Measurements from ENCODE around the gene PIK3R4.

PIK3R4 gene

GRCh38 chr3:130746246-130747039 lies at the start of gene PIK3R4:
TSS of gene PIK3R4 (minus strand) at chr3:130746829. CDS start at chr3:130745218, 1,611 bp downstream.
- peak; percentile 82 to 99 for DNase-seq

GRCh38 chr3:130795396-130795795 lies 48.8 kb upstream of the PIK3R4 start:
- no peak for DNase-seq

- no peak for DNase-seq
Observed at GRCh38 chr3:130792246-130792645, 45.6 kb upstream of the PIK3R4 start.

GRCh38 chr3:130789782-130790322 lies 43.2 kb upstream of the PIK3R4 start:
- DNase-seq: no peak

- DNase-seq: no peak
Observed at GRCh38 chr3:130787422-130788068, 40.9 kb upstream of the PIK3R4 start.

GRCh38 chr3:130786306-130786705 lies 39.7 kb upstream of the PIK3R4 start:
- no peak for DNase-seq

- DNase-seq: no peak
Observed at GRCh38 chr3:130783629-130784028, 37.0 kb upstream of the PIK3R4 start.

- no peak for DNase-seq
Observed at GRCh38 chr3:130779486-130779885, 32.9 kb upstream of the PIK3R4 start.

- DNase-seq: no peak
Observed at GRCh38 chr3:130779031-130779430, 32.4 kb upstream of the PIK3R4 start.

- DNase-seq: no peak
Observed at GRCh38 chr3:130773366-130773765, 26.7 kb upstream of the PIK3R4 start.

- no peak for DNase-seq
Observed at GRCh38 chr3:130772129-130772528, 25.5 kb upstream of the PIK3R4 start.

GRCh38 chr3:130770644-130771043 lies 24.0 kb upstream of the PIK3R4 start:
- DNase-seq: no peak

GRCh38 chr3:130761730-130762311 lies 15.2 kb upstream of the PIK3R4 start:
- no peak for DNase-seq

- no peak for DNase-seq
Observed at GRCh38 chr3:130760922-130761321, 14.3 kb upstream of the PIK3R4 start.

- peak in 1 of 2 donors; percentile 70 for DNase-seq
Observed at GRCh38 chr3:130759692-130760338, 13.2 kb upstream of the PIK3R4 start.

- no peak for DNase-seq
Observed at GRCh38 chr3:130758624-130759369, 12.2 kb upstream of the PIK3R4 start.

GRCh38 chr3:130757611-130758150 lies 11.1 kb upstream of the PIK3R4 start:
- no peak for DNase-seq

GRCh38 chr3:130755666-130756065 lies 9.0 kb upstream of the PIK3R4 start:
- no peak for DNase-seq

GRCh38 chr3:130748981-130749380 lies 2.4 kb upstream of the PIK3R4 start:
- no peak for DNase-seq

- no peak for DNase-seq
Observed at GRCh38 chr3:130748467-130748861, 1.8 kb upstream of the PIK3R4 start.

GRCh38 chr3:130743354-130743753 lies 3.3 kb downstream of the PIK3R4 start:
- DNase-seq: no peak

GRCh38 chr3:130741946-130742610 lies 4.6 kb downstream of the PIK3R4 start:
- DNase-seq: no peak
